ENCODE data around the gene PTPRO.

The PTPRO gene

GRCh38 chr12:15322164-15323061, at the start of gene PTPRO:
PTPRO (plus strand) TSS chr12:15322508.
- no peak for DNase-seq (ENCODE audit: low read depth in 2 of 2, low spot score in 1 of 2)

- no peak for DNase-seq (ENCODE audit: low read depth in 2 of 2, low spot score in 1 of 2)
Observed at GRCh38 chr12:15273896-15274295, 48.4 kb upstream of the PTPRO start.

- no peak for DNase-seq (ENCODE audit: low read depth in 2 of 2, low spot score in 1 of 2)
Observed at GRCh38 chr12:15274561-15274967, 47.7 kb upstream of the PTPRO start.

DNA sequence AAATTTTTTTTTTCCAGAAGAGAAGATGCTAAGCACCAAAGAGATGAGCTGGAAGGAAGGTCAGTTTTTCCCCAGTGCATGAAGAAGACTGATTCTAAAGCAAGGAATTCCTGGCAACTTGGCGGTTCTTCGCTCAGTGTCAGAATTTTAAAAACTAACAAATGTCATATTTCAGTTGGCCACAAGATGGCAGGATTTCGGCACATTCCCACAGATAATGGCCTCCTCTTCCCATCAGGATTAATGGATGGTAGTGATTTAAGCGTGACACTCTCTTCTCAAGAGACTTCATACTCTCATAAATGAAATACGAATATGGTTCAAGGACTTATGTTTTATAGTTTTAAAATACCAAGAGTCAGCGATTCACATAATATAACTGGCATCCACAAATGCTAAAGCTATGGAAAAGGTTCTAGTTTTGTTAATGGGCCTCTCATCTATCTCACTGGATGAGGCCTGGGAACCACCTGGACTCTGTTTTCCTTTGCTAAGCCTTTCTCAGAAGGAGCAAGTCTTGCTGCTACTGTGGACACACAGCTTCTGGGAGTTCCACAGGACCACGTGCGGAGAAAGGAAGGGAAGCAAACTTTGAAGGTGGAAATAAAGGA, 46.1 kb upstream of the PTPRO start:
- DNase-seq (ENCODE audit: low read depth in 2 of 2, low spot score in 1 of 2), result no peak

DNA sequence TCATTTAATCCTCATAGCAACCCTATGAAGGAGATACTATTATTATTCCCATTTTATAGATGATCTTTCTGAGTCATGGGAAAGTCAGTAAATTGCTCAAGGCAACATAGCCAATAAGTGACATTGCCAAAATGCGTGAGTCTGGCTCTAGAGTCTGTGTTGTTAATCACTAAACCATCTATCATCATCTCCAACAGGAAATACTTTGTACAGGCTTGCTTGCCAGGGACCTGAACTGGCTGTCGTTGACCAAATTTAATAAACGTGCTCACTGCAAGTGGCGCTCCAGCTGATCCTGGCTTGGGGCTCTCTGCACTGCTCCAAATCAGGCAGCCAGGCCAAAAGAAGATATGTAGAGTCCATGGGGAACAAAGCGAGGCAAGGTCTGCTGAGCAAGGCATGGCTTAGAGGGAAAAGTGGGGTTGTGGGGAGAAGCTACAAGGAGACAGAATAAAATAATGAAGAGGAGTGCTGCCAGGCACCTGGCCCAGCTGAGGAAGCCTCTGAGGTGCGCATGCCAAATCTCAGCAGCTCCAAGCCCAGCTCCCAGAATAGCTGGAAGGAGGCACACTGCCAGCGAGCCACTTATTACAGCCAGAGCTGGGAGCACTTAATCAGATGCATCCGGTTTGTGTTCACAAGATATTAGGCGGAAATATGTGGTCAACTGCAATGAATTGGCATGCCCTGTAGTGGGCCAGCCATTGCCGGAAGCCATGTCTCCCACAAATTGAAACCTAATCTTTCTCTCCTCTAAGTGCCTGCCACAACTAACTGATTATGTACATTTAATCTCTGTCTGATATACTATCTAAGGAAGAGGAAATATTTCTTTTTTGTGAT, 43.3 kb upstream of the PTPRO start:
- no peak for DNase-seq (ENCODE audit: low read depth in 2 of 2, low spot score in 1 of 2)

DNA sequence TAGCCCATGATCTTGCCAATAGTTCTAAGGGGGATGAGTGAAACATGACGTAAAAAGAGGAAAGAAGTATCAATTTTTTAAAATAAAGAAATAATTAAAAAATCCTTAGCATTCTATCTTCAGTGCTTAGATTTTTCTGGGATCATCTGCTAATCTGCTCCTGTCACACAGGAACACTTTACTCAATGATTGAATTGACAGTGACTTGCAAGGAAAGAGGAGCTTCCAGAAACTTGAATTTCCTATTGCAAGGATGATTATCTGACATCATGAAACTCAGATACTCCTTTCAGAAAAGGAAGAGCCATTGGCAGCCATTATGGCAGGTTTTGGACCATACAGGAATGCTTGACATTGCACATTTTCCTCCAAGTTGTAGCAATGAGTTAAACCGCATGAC, 41.4 kb upstream of the PTPRO start:
- no peak for DNase-seq (ENCODE audit: low read depth in 2 of 2, low spot score in 1 of 2)

DNA sequence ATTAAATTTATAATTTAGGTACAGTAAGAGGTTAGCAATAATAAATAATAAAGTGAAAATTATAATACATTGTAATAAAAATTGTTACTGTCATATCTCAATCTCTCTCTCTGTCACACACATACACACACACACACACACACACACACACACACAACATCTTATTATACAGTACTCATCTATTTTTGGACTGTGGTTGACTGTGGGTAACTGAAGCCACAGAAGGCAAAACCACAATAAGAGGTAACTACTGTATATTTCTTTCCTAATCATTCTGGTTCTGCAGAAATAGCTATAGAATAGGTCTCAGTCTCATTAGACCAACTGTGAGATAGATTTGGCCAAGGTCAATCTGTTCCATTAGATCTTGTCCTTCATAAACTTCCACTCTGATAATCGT, 33.1 kb upstream of the PTPRO start:
- DNase-seq (ENCODE audit: low read depth in 2 of 2, low spot score in 1 of 2), result no peak

- DNase-seq (ENCODE audit: low read depth in 2 of 2, low spot score in 1 of 2), result no peak
Observed at GRCh38 chr12:15293731-15294130, 28.6 kb upstream of the PTPRO start.

DNA sequence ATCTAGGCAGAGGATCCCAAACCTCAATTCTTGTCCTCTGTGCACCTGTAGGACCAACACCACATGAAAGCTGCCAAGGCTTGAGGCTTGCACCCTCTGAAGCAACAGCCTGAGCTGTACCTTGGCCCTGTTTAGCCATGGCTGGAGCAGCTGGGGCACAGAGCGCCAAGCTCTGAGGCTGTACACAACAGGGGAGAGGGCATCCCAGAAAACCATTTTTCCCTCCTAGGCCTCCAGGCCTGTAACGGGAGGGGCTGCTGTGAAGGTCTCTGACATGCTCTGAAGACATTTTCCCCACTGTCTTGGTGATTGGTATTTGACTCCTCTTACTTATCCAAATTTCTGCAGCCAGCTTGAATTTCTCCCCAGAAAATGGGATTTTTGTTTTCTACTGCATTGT, 22.4 kb upstream of the PTPRO start:
- DNase-seq (ENCODE audit: low read depth in 2 of 2, low spot score in 1 of 2), result no peak

DNA sequence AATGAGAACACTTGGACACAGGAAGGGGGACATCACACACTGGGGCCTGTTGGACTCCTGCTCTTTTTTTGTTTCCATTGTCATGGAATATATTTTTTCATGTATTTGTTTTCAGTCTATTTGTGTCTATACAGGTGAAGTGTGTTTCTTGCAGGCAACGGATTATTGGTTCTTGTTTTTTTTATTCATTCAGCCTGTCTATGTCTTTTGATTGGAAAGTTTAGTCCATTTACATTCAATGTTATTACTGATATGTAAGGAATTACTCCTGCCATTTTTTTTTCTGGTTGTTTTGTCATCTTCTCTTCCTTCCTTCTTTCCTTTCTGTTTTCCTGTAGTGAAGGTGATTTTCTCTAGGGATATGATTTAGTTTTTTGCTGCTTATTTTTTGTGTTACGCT, 18.0 kb upstream of the PTPRO start:
- no peak for DNase-seq (ENCODE audit: low read depth in 2 of 2, low spot score in 1 of 2)

DNA sequence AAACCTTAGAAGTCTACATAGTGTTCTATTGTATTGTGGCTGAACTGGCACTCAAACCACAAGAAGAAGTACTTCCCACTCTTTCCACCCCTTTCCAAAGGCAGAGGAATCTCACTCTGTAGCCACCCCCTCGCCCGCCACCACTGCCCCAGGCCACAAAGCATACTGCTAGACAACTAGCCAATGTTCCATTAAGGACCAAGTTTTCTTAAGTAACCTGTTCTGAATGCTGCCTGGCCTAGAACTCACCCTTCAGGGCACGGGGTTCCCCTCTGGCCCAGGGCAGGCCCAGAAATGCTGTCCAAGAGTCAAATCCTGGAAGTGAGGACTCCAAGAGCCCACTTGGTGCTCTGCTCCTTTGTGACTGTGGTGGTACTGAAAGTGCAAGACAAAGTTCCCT, 15.7 kb upstream of the PTPRO start:
- DNase-seq (ENCODE audit: low read depth in 2 of 2, low spot score in 1 of 2), result no peak

GRCh38 chr12:15307079-15307478, 15.2 kb upstream of the PTPRO start:
- no peak for DNase-seq (ENCODE audit: low read depth in 2 of 2, low spot score in 1 of 2)

GRCh38 chr12:15318841-15319240, 3.5 kb upstream of the PTPRO start:
- DNase-seq (ENCODE audit: low read depth in 2 of 2, low spot score in 1 of 2), result no peak

DNA sequence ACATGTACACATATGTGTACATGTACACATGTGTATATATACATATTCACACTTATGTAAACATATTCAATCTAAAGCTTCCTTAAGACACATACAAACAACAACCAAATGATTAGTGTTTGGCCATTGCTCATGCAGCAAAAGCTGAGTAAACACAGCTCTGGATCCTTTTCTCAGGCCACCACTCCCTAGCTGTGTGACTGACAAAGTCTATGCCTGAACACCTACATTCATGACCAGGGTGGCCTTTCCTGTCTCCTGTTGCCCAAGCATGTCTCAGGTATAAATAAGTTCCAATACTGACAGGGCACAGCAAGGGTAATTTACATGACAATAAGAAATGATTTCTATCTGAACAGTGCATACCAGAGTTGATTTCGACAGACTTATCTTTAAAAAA, 1.4 kb upstream of the PTPRO start:
- DNase-seq (ENCODE audit: low read depth in 2 of 2, low spot score in 1 of 2), result no peak

- no peak for DNase-seq (ENCODE audit: low read depth in 2 of 2, low spot score in 1 of 2)
Observed at GRCh38 chr12:15323480-15323879, 1.2 kb downstream of the PTPRO start.

GRCh38 chr12:15329891-15330290, 7.6 kb downstream of the PTPRO start:
- DNase-seq (ENCODE audit: low read depth in 2 of 2, low spot score in 1 of 2), result no peak

DNA sequence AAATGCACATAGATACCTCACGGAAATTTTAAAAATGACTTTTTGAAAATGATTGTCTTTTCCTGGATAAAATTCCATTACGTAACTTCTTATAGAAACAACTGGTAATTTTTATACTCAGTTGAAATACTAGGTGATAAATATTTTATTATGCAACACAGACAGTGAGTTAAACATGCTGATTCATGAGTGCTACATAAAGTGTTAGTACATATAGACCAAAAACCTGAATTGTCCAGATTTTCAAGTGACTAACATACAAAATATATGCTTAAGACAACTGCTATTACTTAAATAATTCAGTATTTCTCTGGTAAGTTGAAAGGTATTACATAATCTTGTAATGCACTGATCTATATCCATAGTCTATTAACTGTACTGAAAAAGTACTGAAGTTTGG, 11.9 kb downstream of the PTPRO start:
- no peak for DNase-seq (ENCODE audit: low read depth in 2 of 2, low spot score in 1 of 2)

DNA sequence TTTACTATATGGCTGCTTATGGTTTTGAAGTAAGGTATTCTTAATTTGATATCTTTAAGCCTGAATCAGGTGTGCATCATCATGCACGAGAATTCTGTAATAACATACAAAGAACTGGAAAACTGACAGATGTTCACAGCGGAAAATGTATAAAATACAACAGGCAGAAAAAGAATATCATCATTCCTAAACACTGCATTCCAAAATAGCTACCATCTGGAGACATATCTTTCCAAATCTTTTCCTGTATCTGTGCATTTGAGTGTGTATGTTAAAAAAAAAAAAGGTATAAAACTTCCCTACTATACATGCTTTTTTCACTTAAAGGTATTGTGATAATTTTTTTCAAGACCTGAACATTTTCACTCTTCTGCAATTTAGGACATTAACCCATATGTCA, 13.7 kb downstream of the PTPRO start:
- DNase-seq (ENCODE audit: low read depth in 2 of 2, low spot score in 1 of 2), result no peak

DNA sequence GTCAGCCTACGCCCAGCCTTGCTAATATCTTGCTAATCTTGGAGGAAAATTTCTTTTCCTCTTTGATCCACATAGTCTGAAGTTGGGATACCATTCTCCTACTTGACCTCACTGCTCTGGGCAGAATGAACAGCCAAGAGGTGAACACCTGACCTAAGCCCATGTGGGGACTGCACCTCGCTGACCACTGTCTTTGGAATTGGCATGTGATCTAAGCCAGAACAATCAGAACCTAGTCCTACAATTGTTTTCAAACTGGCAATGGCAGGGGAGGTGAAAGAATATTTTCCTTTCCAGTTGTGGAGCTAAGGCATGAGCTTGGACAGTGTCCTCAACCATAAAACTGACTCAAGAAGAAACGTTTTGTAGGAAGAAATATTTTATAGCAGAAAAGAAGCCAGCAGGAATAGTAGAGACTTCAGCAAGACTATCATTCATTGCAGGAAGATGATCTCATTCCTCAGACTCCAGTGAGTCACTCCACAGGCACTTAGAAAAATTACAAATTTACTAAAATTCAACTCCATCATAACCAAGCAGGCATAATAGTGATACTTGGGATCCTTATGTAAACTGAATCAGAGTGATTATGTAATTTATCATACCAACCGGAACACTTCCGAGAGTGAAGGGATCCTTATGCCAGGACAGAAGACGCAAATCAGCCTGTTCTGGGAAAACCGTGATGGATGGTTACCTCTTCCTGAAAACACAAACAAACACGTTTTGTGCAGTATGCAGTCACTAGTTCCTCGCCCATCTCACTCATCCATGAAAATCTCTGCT, 14.7 kb downstream of the PTPRO start:
- DNase-seq (ENCODE audit: low read depth in 2 of 2, low spot score in 1 of 2), result no peak

GRCh38 chr12:15341371-15341770, 19.1 kb downstream of the PTPRO start:
- no peak for DNase-seq (ENCODE audit: low read depth in 2 of 2, low spot score in 1 of 2)

GRCh38 chr12:15344561-15344960, 22.3 kb downstream of the PTPRO start:
- no peak for DNase-seq (ENCODE audit: low read depth in 2 of 2, low spot score in 1 of 2)
